Breast epithelium (tissue), 4 donors: ENCODE data around the gene CEP76. TPM values are rescaled to one million over a fixed set of nuclear protein-coding genes. Genes with fewer than 3 reads are reported as not detected.

Experiments
- DNase-seq, 2 donors: peaks; one replicate each; pipeline ENCODE4 v3.0.0-alpha.2; 2019; ENCODE audit warnings: low spot score in 2 of 2
- H3K27ac ChIP-seq, 2 donors: fragments of 200-600 bp; sonication (generic) in 1 of 2; one replicate each; pipeline ENCODE4 v1.5.1; 2016 to 2019; ENCODE audit warnings: mild to moderate bottlenecking in 1 of 2
- H3K27me3 ChIP-seq, 2 donors: fragments of 200-600 bp; sonication (generic) in 1 of 2; one replicate each; pipeline versions ENCODE4 v1.5.1 to v1.6.0; 2017 to 2019; ENCODE audit warnings: control low read depth in 1 of 2, mild to moderate bottlenecking in 1 of 2
- H3K36me3 ChIP-seq: fragments of 200-600 bp; one replicate; pipeline ENCODE4 v1.5.1; 2019
- H3K4me1 ChIP-seq, 2 donors: fragments of 200-600 bp; sonication (generic); one replicate each; pipeline ENCODE4 v1.5.1; 2016 to 2019; ENCODE audit warnings: control low read depth in 1 of 2
- H3K4me3 ChIP-seq, 3 donors: fragments of 200-600 bp; sonication (generic); 1 replicate in 2 of 3; 2 replicates in 1 of 3; pipeline ENCODE4 v1.5.1; 2016 to 2019; ENCODE audit warnings: mild to moderate bottlenecking in 3 of 3, moderate library complexity in 2 of 3
- H3K9me3 ChIP-seq, 2 donors: fragments of 200-600 bp; sonication (generic) in 1 of 2; one replicate each; pipeline ENCODE4 v1.5.1; 2016 to 2019; ENCODE audit warnings: control low read depth in 1 of 2
- CTCF ChIP-seq, 3 donors: fragments of 450-650 bp; IDR thresholded peaks; one replicate each; pipeline ENCODE4 v1.5.1; 2016 to 2017; ENCODE audit warnings: antibody characterized with exemption in 3 of 3, mild to moderate bottlenecking in 3 of 3, moderate library complexity in 3 of 3
- POLR2A ChIP-seq: fragments of 450-650 bp; IDR thresholded peaks from one replicate; pipeline ENCODE4 v1.6.1; 2016; ENCODE audit warnings: antibody characterized with exemption, mild to moderate bottlenecking, moderate library complexity
- POLR2AphosphoS5 ChIP-seq, 3 donors: sonication (generic); formaldehyde crosslinking; IDR thresholded peaks; one replicate each; pipeline ENCODE4 v1.6.1; 2017; ENCODE audit warnings: antibody characterized with exemption in 3 of 3
- intact Hi-C: fragments of 100-400 bp; cut with DNase I; formaldehyde crosslinking; loops from one replicate; pipeline ENCODE4 v1.15.1; 2023; ENCODE audit warnings: low total_unique reads
- total RNA-seq, 3 donors: library from RNA; depleted of rRNA; stranded (reverse); fragments of >200 nt; gene quantifications; one replicate each; pipeline ENCODE4 v1.1.0, GENCODE V29; 2016

CEP76 gene
- total RNA-seq, 3 donors from 2014 or later, result 7.4 to 11.7 (median 9.5) TPM

DNA sequence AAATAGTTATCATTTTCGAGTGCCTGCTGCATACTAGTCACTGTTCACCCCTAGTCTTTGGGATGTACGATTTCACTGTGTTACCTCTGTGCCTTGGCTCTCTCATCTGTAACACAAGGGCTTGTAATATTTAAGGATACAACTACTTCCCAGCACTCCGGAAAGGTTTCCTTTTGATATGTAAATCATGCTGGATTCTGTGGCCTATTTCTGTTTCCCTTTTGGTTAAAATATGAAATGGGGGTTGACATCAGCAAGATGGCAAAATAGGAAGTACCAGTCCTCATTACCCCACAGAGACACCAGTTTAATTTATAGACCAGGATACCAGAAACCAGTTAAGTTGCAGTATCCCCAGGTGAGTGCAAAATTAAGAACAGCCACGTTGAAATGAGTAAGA, 23.8 kb upstream of the CEP76 start:
- H3K4me3 ChIP-seq, result no peak overlapping the region
- H3K27ac ChIP-seq, result no peak overlapping the region
- H3K27me3 ChIP-seq, result no peaks in the 10 kb centered on the region
- no peaks in the 10 kb centered on the region for H3K4me1 ChIP-seq
- intact Hi-C loops, result no loop called here
- TF ChIP-seq CTCF (IDR thresholded peaks at IDR 0.05) (no peak), POLR2AphosphoS5 (IDR thresholded peaks at IDR 0.05) (no peak), POLR2A (no peak)
- H3K9me3 ChIP-seq, result no peaks in the 10 kb centered on the region
- no peaks in the 10 kb centered on the region for H3K36me3 ChIP-seq
- no peak for DNase-seq

DNA sequence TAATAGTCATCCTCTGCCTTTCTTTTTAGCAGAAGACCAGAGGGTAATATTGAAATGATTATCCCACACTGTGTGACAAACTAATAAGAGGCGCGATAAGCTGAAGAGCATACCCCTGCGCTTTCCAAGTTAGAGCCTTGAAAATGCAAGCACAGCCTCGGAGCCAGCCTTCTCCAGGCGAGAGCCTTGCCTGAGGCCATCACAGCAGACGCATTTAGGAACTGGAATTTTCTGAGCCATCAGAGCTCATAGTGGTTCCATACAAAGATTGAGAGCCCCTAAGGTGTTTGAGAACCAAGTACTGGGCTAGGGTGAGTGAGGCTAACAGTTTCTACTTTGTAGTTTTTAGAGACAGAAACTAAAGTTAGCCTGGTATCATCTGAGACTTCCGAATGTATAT, 20.2 kb upstream of the CEP76 start:
- Histone ChIP-seq H3K36me3 (no peaks in the 10 kb centered on the region), H3K9me3 (no peaks in the 10 kb centered on the region), H3K27me3 (no peaks in the 10 kb centered on the region), H3K27ac (no peak overlapping the region), H3K4me1 (no peaks in the 10 kb centered on the region), H3K4me3 (no peak overlapping the region)
- DNase-seq, result no peak
- no peak for TF ChIP-seq CTCF (IDR thresholded peaks at IDR 0.05)
- no peak for TF ChIP-seq POLR2AphosphoS5 (IDR thresholded peaks at IDR 0.05)
- TF ChIP-seq POLR2A, result no peak
- intact Hi-C loops, result no loop called here

GRCh38 chr18:12721495-12722275, 19.2 kb upstream of the CEP76 start:
- no peak for DNase-seq
- TF ChIP-seq POLR2A, result no peak
- no peak for TF ChIP-seq CTCF (IDR thresholded peaks at IDR 0.05)
- TF ChIP-seq POLR2AphosphoS5 (IDR thresholded peaks at IDR 0.05), result no peak
- Histone ChIP-seq H3K36me3 (no peaks in the 10 kb centered on the region), H3K27me3 (no peaks in the 10 kb centered on the region), H3K9me3 (no peaks in the 10 kb centered on the region), H3K4me1 (no peaks in the 10 kb centered on the region), H3K27ac (no peak overlapping the region), H3K4me3 (no peak overlapping the region)
- intact Hi-C loops, result no loop called here

DNA sequence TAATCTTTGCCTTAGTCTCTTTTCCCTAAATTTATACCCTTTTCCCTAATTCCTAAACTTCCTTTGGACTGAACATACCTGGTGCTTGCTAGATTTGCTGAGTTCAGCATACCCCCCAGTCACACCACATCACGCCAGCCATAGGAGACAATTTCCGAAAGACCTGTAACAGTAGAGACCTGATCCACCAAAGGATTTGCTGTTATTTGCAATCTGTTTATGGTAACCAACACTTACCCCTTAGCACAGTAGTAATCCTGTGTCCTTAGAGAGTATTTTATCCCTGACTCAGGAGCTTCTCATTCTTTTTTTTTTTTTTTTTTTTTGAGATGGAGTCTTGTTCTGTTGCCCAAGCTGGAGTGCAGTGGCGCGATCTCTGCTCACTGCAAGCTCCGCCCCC, 8.9 kb upstream of the CEP76 start:
- Histone ChIP-seq H3K9me3 (no peaks in the 10 kb centered on the region), H3K36me3 (peaks cover 5% of the 10 kb centered on the region), H3K27me3 (no peaks in the 10 kb centered on the region), H3K27ac (no peak overlapping the region), H3K4me1 (no peaks in the 10 kb centered on the region), H3K4me3 (no peak overlapping the region)
- no peak for TF ChIP-seq POLR2A
- no peak for TF ChIP-seq POLR2AphosphoS5 (IDR thresholded peaks at IDR 0.05)
- no peak for TF ChIP-seq CTCF (IDR thresholded peaks at IDR 0.05)
- no peak for DNase-seq
- intact Hi-C loops, result no loop called here

- H3K4me1 ChIP-seq, result peaks cover 10 to 12% of the 10 kb centered on the region in 2 donors
- peak overlapping the region; percentile 98 to 99 for H3K27ac ChIP-seq
- no peaks in the 10 kb centered on the region for H3K27me3 ChIP-seq
- H3K36me3 ChIP-seq, result no peaks in the 10 kb centered on the region
- no peak for DNase-seq
- peak overlapping the region; percentile 74 to 98 (median 90) for H3K4me3 ChIP-seq
- intact Hi-C loops, result no loop called here
- H3K9me3 ChIP-seq, result no peaks in the 10 kb centered on the region
- TF ChIP-seq POLR2AphosphoS5 (IDR thresholded peaks at IDR 0.05), result no peak
- no peak for TF ChIP-seq POLR2A
- no peak for TF ChIP-seq CTCF (IDR thresholded peaks at IDR 0.05)
Observed at GRCh38 chr18:12703664-12704063, 1.1 kb upstream of the CEP76 start.
